ENCODE results near the gene ERBB4. TPM values are rescaled to one million over a fixed set of nuclear protein-coding genes. Genes with fewer than 3 reads are reported as not detected.

The ERBB4 gene
- total RNA-seq, 1 experiment from 2014 or later = 0.04 TPM

DNA sequence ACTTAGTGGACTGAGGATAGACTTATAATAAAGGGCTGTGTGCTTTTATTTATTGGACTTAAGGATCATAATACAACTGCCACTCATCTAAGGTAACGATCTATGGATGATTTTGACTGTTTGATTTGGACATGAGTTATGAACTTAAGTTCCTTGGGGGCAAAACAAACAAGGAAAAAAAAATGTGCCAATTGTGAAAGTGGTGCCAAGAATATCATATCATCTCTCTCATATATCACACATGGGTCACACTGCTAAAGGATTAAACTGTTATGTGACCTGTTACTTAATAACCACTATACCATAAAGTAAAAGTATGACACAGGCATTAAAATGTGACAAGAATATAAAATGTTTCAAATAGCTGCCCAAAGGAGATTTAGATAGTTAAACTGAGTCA, 886.3 kb downstream of the ERBB4 start:
- Histone ChIP-seq H3K4me2 (ENCODE audit: insufficient read depth, insufficient read length, low read length) (no peak overlapping the region), H3K23ac (ENCODE audit: insufficient read length, low read depth, low read length) (no peak overlapping the region), H3K27ac (ENCODE audit: insufficient read length, low read depth, low read length) (no peak overlapping the region), H3K79me1 (ENCODE audit: insufficient read depth, low read depth, low read length, poor library complexity, severe bottlenecking) (no peaks in the 10 kb centered on the region), H3T11ph (ENCODE audit: low read length) (no peak overlapping the region), H2BK5ac (ENCODE audit: insufficient read length, low read length) (no peak overlapping the region), H3K14ac (ENCODE audit: insufficient read depth, low read length) (no peak overlapping the region), H3K4ac (ENCODE audit: low read depth, low read length) (no peak overlapping the region), H2AK5ac (ENCODE audit: insufficient read length, low read length) (no peak overlapping the region), H3K27me3 (ENCODE audit: insufficient read depth, low read length) (no peaks in the 10 kb centered on the region), H2BK120ac (ENCODE audit: low read depth, low read length, poor library complexity, severe bottlenecking) (no peak overlapping the region), H2AFZ (ENCODE audit: low read length) (no peak overlapping the region), H2BK15ac (ENCODE audit: low read depth, low read length) (no peak overlapping the region), H2BK12ac (ENCODE audit: insufficient read length, low read depth, low read length) (no peak overlapping the region), H4K91ac (ENCODE audit: insufficient read length, low read depth, low read length) (no peak overlapping the region), H2BK20ac (ENCODE audit: low read depth, low read length, poor library complexity, severe bottlenecking) (no peak overlapping the region), H3K9ac (ENCODE audit: extremely low read depth, insufficient read length, low read length) (no peak overlapping the region), H3K56ac (ENCODE audit: insufficient read length, low read depth, low read length) (no peak overlapping the region), H3K4me1 (ENCODE audit: insufficient read depth, low read length) (no peaks in the 10 kb centered on the region), H3K79me2 (ENCODE audit: insufficient read depth, low read length) (no peaks in the 10 kb centered on the region), H3K9me3 (ENCODE audit: control insufficient read depth, low read depth, low read length) (no peaks in the 10 kb centered on the region), H4K20me1 (ENCODE audit: control insufficient read depth, insufficient read depth, insufficient read length) (no peaks in the 10 kb centered on the region), H3K18ac (ENCODE audit: insufficient read length, low read depth, low read length) (no peak overlapping the region), H4K8ac (replicated peaks; ENCODE audit: insufficient read length, low read depth, low read length) (no peak overlapping the region), H3K23me2 (ENCODE audit: insufficient read length, low read depth, low read length, poor library complexity, severe bottlenecking) (no peaks in the 10 kb centered on the region), H4K5ac (ENCODE audit: insufficient read length, low read depth, low read length) (no peak overlapping the region)
- no peaks in the 10 kb centered on the region for H3K9me3 Mint-ChIP-seq
- H3K27ac Mint-ChIP-seq = no peak overlapping the region
- no CpG with 5 or more reads among the region's 1 CpG for WGBS (ENCODE audit: extremely low coverage, insufficient read length, low lambda C conversion rate)
- TF ChIP-seq, protein P1, sequence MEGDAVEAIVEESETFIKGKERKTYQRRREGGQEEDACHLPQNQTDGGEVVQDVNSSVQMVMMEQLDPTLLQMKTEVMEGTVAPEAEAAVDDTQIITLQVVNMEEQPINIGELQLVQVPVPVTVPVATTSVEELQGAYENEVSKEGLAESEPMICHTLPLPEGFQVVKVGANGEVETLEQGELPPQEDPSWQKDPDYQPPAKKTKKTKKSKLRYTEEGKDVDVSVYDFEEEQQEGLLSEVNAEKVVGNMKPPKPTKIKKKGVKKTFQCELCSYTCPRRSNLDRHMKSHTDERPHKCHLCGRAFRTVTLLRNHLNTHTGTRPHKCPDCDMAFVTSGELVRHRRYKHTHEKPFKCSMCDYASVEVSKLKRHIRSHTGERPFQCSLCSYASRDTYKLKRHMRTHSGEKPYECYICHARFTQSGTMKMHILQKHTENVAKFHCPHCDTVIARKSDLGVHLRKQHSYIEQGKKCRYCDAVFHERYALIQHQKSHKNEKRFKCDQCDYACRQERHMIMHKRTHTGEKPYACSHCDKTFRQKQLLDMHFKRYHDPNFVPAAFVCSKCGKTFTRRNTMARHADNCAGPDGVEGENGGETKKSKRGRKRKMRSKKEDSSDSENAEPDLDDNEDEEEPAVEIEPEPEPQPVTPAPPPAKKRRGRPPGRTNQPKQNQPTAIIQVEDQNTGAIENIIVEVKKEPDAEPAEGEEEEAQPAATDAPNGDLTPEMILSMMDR (conservative IDR thresholded peaks at IDR 0.05) = no peak
- H3K4me1 Mint-ChIP-seq = peaks cover 8 to 11% of the 10 kb centered on the region in 2 experiments
- DNase-seq = no peak
- H3K4me3 Mint-ChIP-seq = no peak overlapping the region
- H3K27me3 Mint-ChIP-seq (ENCODE audit: low read depth) = no peaks in the 10 kb centered on the region
- H3K36me3 Mint-ChIP-seq (ENCODE audit: insufficient read depth in 1 of 3, low read depth in 3 of 3) = no peaks in the 10 kb centered on the region

Measured in H9 (cell line).